MM.1S (cell line): ENCODE measurements around the gene PLA2G3.

Source experiments
- DNase-seq: peaks from one replicate; pipeline ENCODE4 v3.0.0-alpha.2; 2015
- H2AFZ ChIP-seq: fragments of 300-600 bp; sonication (generic); 2 replicates; pipeline ENCODE4 v1.6.0; 2016; ENCODE audit warnings: antibody characterized with exemption, low read length
- H3F3A ChIP-seq: fragments of 300-600 bp; sonication (generic); 2 replicates; pipeline ENCODE4 v1.6.1; 2016; ENCODE audit warnings: mild to moderate bottlenecking, antibody characterized with exemption, low read length, moderate library complexity, mixed read lengths; ENCODE audit not compliant: insufficient read depth
- H3K27ac ChIP-seq: fragments of 300-600 bp; sonication (generic); 2 replicates; pipeline ENCODE4 v1.5.1; 2016; ENCODE audit warnings: mild to moderate bottlenecking, low read length
- H3K27me3 ChIP-seq: fragments of 300-600 bp; sonication (generic); replicated peaks from 2 replicates; pipeline ENCODE4 v1.6.0; 2016; ENCODE audit warnings: low read length; ENCODE audit not compliant: insufficient read depth
- H3K36me3 ChIP-seq: fragments of 300-600 bp; sonication (generic); replicated peaks from 2 replicates; pipeline ENCODE4 v1.6.1; 2016; ENCODE audit warnings: mild to moderate bottlenecking, low read length, mixed read lengths; ENCODE audit not compliant: insufficient read depth
- H3K4me1 ChIP-seq: fragments of 300-600 bp; sonication (generic); 2 replicates; pipeline ENCODE4 v1.6.1; 2016; ENCODE audit warnings: low read length, mixed read lengths
- H3K4me2 ChIP-seq: fragments of 300-600 bp; sonication (generic); 2 replicates; pipeline ENCODE4 v1.6.0; 2016; ENCODE audit warnings: low read depth, low read length
- H3K4me3 ChIP-seq: fragments of 300-600 bp; sonication (generic); 2 replicates; pipeline ENCODE4 v1.5.1; 2016; ENCODE audit warnings: low read length, mixed read lengths
- H3K79me2 ChIP-seq: fragments of 300-600 bp; sonication (generic); 2 replicates; pipeline ENCODE4 v1.6.1; 2016; ENCODE audit warnings: mixed run types, low read length, mixed read lengths
- H3K9ac ChIP-seq: fragments of 300-600 bp; sonication (generic); 2 replicates; pipeline ENCODE4 v1.6.1; 2016; ENCODE audit warnings: low read length, mixed read lengths
- H3K9me2 ChIP-seq: fragments of 300-600 bp; sonication (generic); replicated peaks from 2 replicates; pipeline ENCODE4 v1.6.1; 2016; ENCODE audit warnings: mild to moderate bottlenecking, low read length, mixed read lengths; ENCODE audit not compliant: insufficient read depth
- H3K9me3 ChIP-seq: fragments of 300-600 bp; sonication (generic); replicated peaks from 2 replicates; pipeline ENCODE4 v1.6.1; 2016; ENCODE audit warnings: mild to moderate bottlenecking, low read length, mixed read lengths; ENCODE audit not compliant: insufficient read depth
- H4K20me1 ChIP-seq: fragments of 300-600 bp; sonication (generic); 2 replicates; pipeline ENCODE4 v1.6.1; 2016; ENCODE audit warnings: mild to moderate bottlenecking, low read length, moderate library complexity, mixed read lengths; ENCODE audit not compliant: insufficient read depth
- CTCF ChIP-seq: fragments of 300-600 bp; sonication (generic); IDR thresholded peaks from 2 replicates; pipeline ENCODE4 v1.5.1; 2016; ENCODE audit warnings: antibody characterized with exemption, low read length, mixed read lengths
- EZH2 ChIP-seq: fragments of 300-600 bp; sonication (generic); optimal IDR thresholded peaks from 2 replicates; pipeline ENCODE3; 2017; ENCODE audit warnings: low read depth, mild to moderate bottlenecking, antibody characterized with exemption, low read length, mixed read lengths
- EZH2phosphoT487 ChIP-seq: fragments of 300-600 bp; sonication (generic); IDR thresholded peaks from 2 replicates; pipeline ENCODE4 v1.6.1; 2018; ENCODE audit warnings: antibody characterized with exemption, low read length

Gene PLA2G3

DNA sequence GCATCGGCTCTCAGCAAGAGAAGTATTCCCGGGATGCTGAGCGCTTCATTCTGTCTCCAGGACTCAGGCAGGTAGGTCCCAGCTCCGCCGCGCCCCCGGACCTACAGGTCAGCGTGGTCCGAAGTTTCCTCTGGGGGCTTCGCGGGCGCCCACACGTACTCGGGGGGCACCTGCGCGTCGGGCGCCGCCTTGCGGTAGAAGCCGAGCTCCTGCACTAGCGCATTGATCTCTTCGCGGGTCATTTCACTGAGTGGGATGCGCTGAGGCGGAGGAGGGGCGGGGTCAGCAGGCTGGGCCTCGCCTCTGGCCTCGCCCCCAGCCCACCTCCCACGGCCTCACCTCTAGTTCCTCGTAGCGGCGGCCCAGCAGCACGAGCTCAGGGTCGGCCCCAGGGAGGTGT is 35.4 kb downstream of the PLA2G3 start:
- no peaks in the 10 kb centered on the region for H3K4me1 ChIP-seq
- no peak for DNase-seq
- no peaks in the 10 kb centered on the region for H4K20me1 ChIP-seq
- H2AFZ ChIP-seq: no peak overlapping the region
- H3K27ac ChIP-seq: no peak overlapping the region
- no peaks in the 10 kb centered on the region for H3F3A ChIP-seq
- no peaks in the 10 kb centered on the region for H3K9me3 ChIP-seq
- TF ChIP-seq EZH2 (no peak), CTCF (no peak), EZH2phosphoT487 (no peak)
- H3K79me2 ChIP-seq: no peaks in the 10 kb centered on the region
- H3K4me3 ChIP-seq: no peak overlapping the region
- H3K9me2 ChIP-seq: no peaks in the 10 kb centered on the region
- no peaks in the 10 kb centered on the region for H3K27me3 ChIP-seq
- H3K9ac ChIP-seq: no peak overlapping the region
- no peaks in the 10 kb centered on the region for H3K36me3 ChIP-seq
- H3K4me2 ChIP-seq: no peak overlapping the region

GRCh38 chr22:31103899-31104694 is 36.2 kb downstream of the PLA2G3 start:
- Histone ChIP-seq H3K4me3 (no peak overlapping the region), H3K27ac (no peak overlapping the region), H3K79me2 (no peaks in the 10 kb centered on the region), H3K9me3 (no peaks in the 10 kb centered on the region), H3K4me2 (no peak overlapping the region), H3K9me2 (no peaks in the 10 kb centered on the region), H4K20me1 (no peaks in the 10 kb centered on the region), H3K27me3 (no peaks in the 10 kb centered on the region), H3K9ac (no peak overlapping the region), H2AFZ (no peak overlapping the region), H3K36me3 (no peaks in the 10 kb centered on the region), H3F3A (no peaks in the 10 kb centered on the region), H3K4me1 (no peaks in the 10 kb centered on the region)
- DNase-seq: no peak
- TF ChIP-seq EZH2phosphoT487 (no peak), EZH2 (no peak), CTCF (no peak)

- H3K4me2 ChIP-seq: no peak overlapping the region
Observed at GRCh38 chr22:31103111-31103510, 37.2 kb downstream of the PLA2G3 start.

More at GRCh38 chr22:31103111-31103510, 37.2 kb downstream of the PLA2G3 start:
- TF ChIP-seq EZH2phosphoT487: no peak
- TF ChIP-seq EZH2: no peak
- no peak for TF ChIP-seq CTCF
- Histone ChIP-seq H3K4me1 (no peaks in the 10 kb centered on the region), H3K9me3 (no peaks in the 10 kb centered on the region), H4K20me1 (no peaks in the 10 kb centered on the region), H3K36me3 (no peaks in the 10 kb centered on the region), H3K27me3 (no peaks in the 10 kb centered on the region), H3K27ac (no peak overlapping the region), H3F3A (no peaks in the 10 kb centered on the region), H3K4me3 (no peak overlapping the region), H3K79me2 (no peaks in the 10 kb centered on the region), H2AFZ (no peak overlapping the region), H3K9ac (no peak overlapping the region), H3K9me2 (no peaks in the 10 kb centered on the region)
- DNase-seq: no peak
